Measurements from ENCODE around the gene ERFL. TPM values are rescaled to one million over a fixed set of nuclear protein-coding genes. Genes with fewer than 3 reads are reported as not detected.

Gene ERFL
- total RNA-seq, 1 donor from 2014 or later: 0.49 TPM

DNA sequence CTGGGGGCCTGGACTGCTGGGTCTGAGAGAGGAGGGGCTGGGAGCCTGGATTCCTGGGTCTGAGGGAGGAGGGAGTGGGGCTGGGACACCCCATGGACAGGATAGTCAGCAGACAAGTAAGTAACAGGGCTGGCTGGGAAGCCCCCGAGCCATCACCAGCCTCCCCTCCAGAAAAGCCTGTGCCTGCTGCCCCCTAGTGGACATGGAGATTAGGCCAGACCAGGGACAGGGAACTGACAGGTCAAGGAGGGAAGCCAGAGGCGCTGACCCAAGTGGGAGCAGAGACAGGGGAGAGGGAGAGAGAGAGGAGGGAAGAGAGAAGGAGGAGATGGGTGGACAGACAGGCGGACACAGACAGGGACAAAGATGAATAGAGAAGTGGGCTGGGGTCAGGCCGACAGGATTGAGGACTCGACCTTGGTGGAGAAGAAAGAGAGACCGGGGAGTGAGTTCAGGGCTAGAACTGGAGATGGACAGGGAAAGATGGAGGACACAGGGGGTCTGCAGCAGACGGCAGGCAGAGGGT lies 6.7 kb upstream of the ERFL start:
- no peak for DNase-seq (ENCODE audit: extremely low spot score in 2 of 2)
- no peak overlapping the region for H3K4me3 ChIP-seq
- H3K27ac ChIP-seq: no peak overlapping the region
- intact Hi-C loops (cut with DNase I): no loop called here
- peaks cover 22% of the 10 kb centered on the region for H3K27me3 ChIP-seq
- no peaks in the 10 kb centered on the region for H3K36me3 ChIP-seq
- TF ChIP-seq POLR2AphosphoS5 (IDR thresholded peaks at IDR 0.05; ENCODE audit: insufficient read depth in 1 of 2, low read depth in 1 of 2): no peak
- TF ChIP-seq, protein P1, sequence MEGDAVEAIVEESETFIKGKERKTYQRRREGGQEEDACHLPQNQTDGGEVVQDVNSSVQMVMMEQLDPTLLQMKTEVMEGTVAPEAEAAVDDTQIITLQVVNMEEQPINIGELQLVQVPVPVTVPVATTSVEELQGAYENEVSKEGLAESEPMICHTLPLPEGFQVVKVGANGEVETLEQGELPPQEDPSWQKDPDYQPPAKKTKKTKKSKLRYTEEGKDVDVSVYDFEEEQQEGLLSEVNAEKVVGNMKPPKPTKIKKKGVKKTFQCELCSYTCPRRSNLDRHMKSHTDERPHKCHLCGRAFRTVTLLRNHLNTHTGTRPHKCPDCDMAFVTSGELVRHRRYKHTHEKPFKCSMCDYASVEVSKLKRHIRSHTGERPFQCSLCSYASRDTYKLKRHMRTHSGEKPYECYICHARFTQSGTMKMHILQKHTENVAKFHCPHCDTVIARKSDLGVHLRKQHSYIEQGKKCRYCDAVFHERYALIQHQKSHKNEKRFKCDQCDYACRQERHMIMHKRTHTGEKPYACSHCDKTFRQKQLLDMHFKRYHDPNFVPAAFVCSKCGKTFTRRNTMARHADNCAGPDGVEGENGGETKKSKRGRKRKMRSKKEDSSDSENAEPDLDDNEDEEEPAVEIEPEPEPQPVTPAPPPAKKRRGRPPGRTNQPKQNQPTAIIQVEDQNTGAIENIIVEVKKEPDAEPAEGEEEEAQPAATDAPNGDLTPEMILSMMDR (IDR thresholded peaks at IDR 0.05): peak; percentile 41 to 57 (median 51)
- H3K4me1 ChIP-seq: peaks cover 11% of the 10 kb centered on the region
- no peaks in the 10 kb centered on the region for H3K9me3 ChIP-seq

DNA sequence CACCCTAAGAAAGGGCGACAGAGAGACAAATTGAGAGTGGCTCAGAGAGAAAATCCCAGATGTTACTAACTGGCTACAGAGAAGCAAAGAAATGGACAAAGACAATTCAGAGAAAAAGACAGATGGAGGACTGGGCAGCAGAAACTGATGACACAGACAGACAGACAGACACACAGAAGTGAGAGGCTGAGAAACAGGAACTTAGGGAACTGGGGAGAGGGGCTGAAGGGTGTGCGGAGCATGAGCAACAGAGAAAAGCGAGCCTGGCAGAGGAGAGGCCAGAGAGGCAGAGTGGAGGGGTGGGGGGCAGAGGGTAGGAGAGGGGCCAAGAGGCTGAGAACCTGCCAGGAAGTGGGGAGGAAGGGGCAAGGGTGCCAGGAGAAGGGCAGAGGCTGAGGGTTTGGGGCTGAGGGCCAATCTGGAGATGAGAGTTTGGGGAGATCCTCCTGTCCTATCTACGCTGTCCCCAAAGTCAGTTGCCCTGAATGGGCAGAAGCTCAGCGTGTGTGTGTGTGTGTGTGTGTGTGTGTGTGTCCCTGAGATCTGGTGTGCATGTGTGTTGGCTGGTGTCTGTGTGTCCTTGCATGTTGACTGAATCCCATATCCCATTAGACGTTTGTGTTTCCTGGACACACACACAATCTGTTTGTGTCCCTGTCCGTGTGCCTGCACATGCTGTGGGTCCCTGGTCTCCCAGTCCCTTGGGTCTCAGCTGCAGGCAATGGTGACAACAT lies 5.6 kb upstream of the ERFL start:
- no peak for TF ChIP-seq POLR2AphosphoS5 (IDR thresholded peaks at IDR 0.05; ENCODE audit: insufficient read depth in 1 of 2, low read depth in 1 of 2)
- TF ChIP-seq POLR2A (IDR thresholded peaks at IDR 0.05): no peak
- TF ChIP-seq, protein P1 (IDR thresholded peaks at IDR 0.05): no peak
- no peak for DNase-seq (ENCODE audit: extremely low spot score in 2 of 2)
- intact Hi-C loops (cut with DNase I): no loop called here
- no peaks in the 10 kb centered on the region for H3K9me3 ChIP-seq
- H3K27me3 ChIP-seq: peaks cover 19% of the 10 kb centered on the region
- no peak overlapping the region for H3K4me3 ChIP-seq
- H3K36me3 ChIP-seq: no peaks in the 10 kb centered on the region
- peaks cover 13% of the 10 kb centered on the region for H3K4me1 ChIP-seq
- no peak overlapping the region for H3K27ac ChIP-seq

DNA sequence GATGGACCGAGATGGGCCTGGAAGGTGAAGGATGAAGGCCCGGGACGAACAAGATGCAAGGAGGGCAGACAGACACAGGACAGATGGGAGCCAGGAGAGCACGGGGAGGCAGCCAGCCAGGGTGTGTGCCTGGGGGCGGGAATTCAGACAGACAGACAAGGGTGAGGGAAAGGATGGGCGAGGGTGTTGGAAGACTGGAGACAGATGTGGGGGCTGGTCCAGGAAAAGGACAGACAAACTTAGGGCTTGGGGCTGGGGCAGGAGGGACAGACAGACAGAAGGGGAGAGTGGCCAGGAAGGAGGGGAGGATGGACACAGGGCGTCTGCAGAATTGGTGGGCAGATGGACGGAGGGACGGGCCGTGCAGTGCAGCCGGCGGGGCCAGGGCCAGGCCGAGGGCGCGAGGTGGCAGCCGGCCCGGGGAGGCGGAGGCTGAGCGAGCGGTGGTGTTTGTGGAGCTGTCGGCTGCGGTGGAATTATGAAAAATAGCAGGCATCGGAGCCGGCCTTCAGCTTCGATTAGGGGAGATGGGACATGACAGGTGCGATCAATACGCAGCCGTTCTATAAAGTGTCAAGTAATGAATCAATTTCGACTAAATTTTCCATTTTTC lies 4.6 kb upstream of the ERFL start:
- H3K4me1 ChIP-seq: peaks cover 23% of the 10 kb centered on the region
- no peak overlapping the region for H3K4me3 ChIP-seq
- H3K9me3 ChIP-seq: no peaks in the 10 kb centered on the region
- no peak overlapping the region for H3K27ac ChIP-seq
- no peaks in the 10 kb centered on the region for H3K36me3 ChIP-seq
- TF ChIP-seq POLR2A (IDR thresholded peaks at IDR 0.05): no peak
- TF ChIP-seq, protein P1 (IDR thresholded peaks at IDR 0.05): no peak
- no peak for TF ChIP-seq POLR2AphosphoS5 (IDR thresholded peaks at IDR 0.05; ENCODE audit: insufficient read depth in 1 of 2, low read depth in 1 of 2)
- peaks cover 29% of the 10 kb centered on the region for H3K27me3 ChIP-seq
- intact Hi-C loops (cut with DNase I): no loop called here
- no peak for DNase-seq (ENCODE audit: extremely low spot score in 2 of 2)

DNA sequence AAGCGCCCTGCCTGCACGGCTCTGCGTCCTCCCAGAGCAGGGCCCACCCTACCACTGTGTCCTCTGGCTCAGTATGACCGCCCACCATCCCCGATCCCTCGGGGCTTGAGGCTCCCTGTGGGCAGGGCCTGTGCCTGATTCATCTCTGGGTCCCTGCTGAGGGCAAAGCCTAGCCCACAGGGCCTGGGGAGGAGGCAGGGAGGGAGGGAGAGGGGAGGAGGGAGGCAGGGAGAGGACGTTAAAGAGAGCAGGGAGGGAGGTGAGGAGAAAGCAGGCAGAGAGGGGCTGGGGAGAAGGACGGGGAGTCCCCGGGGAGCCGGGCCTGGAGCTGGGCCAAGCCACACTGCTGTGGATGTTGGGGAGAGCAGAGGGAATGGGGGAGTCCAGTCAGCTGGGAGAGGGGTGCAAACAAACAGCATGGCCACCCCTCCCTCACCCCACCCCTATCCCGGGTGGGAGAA lies 4.0 kb upstream of the ERFL start:
- H3K27me3 ChIP-seq: peaks cover 32% of the 10 kb centered on the region
- TF ChIP-seq, protein P1 (IDR thresholded peaks at IDR 0.05): no peak
- TF ChIP-seq POLR2AphosphoS5 (IDR thresholded peaks at IDR 0.05; ENCODE audit: insufficient read depth in 1 of 2, low read depth in 1 of 2) (no peak), POLR2A (IDR thresholded peaks at IDR 0.05) (no peak)
- H3K27ac ChIP-seq: no peak overlapping the region
- H3K9me3 ChIP-seq: no peaks in the 10 kb centered on the region
- H3K4me1 ChIP-seq: peaks cover 26% of the 10 kb centered on the region
- no peak overlapping the region for H3K4me3 ChIP-seq
- no peaks in the 10 kb centered on the region for H3K36me3 ChIP-seq
- DNase-seq (ENCODE audit: extremely low spot score in 2 of 2): no peak
- intact Hi-C loops (cut with DNase I): no loop called here
